Measurements from ENCODE around the gene DEDD.

Gene DEDD

GRCh38 chr1:161089938-161090337 is 42.5 kb downstream of the DEDD start:
- DNase-seq, result no peak

- peak; percentile 48 for DNase-seq
Measured at GRCh38 chr1:161089251-161089924, 43.1 kb downstream of the DEDD start, which contains the start of gene NECTIN4. NECTIN4 (minus strand) TSS chr1:161089558; CDS start chr1:161089296, 262 bp downstream.

GRCh38 chr1:161088587-161089110 is 43.8 kb downstream of the DEDD start:
- no peak for DNase-seq

DNA sequence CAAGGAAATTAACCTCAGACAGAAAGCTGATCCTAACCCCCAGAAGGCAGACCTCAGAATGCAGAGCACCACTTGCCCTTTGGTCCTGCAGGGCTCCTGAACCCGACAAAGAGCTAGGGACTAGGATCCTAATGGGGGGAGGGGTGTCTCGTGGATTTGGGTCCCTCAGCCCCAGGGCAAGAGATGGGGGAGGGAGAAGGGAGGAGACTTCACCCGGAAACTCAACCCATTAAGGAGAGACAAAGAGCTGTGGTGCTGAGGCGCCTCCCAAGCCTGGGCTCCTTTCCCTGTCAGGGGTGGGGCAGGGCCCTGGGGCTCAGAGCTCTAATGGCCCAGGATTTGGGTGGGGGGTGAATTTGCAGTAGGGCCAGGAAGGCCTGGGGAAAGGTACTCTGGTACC is 46.0 kb downstream of the DEDD start:
- no peak for DNase-seq

- DNase-seq, result no peak
Measured at GRCh38 chr1:161085165-161085564, 47.3 kb downstream of the DEDD start.

DNA sequence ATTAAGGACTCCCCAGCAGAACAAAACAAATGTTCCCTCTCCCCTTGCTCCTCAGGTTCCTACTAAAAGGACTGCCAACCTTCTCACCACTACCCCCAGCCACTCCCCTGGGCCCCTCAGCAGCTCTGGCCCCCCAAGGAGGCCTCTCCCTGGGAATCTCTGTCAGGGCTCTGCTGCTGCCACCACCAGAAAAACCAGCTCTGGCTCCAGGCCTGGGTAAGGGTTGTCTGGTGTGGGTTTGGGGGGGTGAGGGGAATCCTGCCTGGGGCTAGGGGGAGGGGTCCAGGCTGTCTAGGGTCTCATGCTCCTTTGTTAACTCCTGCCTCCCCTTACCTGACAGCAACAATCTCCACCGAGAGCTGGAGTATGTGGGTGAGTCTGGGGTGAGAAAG is 47.9 kb downstream of the DEDD start:
- DNase-seq, result no peak

DNA sequence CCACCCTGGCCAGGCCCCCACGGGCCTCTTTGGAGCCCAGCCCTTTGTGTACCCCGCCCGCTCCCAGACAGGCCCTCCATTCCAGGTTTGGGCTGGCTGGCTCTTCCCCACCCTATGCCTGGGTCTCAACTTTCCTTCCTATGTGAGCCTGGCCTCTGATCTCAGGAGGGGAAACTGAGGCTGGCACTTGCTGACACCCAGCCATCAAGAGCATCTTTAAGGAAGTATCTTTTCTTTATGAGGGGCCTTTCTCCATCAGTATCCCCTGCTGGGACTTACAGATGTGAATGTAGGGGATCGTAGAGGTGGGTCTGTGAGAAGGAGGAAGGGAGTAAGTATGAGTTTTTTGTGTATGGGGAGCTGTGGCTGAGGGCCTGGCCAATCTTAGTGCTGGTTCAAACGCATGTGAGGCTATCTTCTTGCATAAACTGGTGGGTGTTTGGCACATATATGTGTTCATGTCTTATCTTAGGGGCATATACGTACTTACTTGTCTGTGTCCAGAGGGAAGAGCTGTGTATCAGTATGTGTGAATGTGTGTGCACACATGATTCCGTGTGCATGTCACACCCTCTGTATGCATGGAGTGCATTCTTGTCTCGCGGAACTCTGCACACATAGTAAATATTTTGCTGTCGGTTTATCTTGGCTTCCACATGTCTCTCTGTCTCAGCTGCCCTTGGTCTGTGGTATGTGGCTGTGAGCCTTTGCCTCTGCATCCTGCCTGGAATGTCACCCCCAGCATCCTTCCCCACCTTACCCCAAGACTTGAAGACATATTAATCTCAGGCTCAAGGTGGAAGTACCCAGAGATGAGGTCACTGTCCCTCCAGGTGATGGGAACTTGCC is 48.5 kb downstream of the DEDD start:
- DNase-seq, result no peak

DNA sequence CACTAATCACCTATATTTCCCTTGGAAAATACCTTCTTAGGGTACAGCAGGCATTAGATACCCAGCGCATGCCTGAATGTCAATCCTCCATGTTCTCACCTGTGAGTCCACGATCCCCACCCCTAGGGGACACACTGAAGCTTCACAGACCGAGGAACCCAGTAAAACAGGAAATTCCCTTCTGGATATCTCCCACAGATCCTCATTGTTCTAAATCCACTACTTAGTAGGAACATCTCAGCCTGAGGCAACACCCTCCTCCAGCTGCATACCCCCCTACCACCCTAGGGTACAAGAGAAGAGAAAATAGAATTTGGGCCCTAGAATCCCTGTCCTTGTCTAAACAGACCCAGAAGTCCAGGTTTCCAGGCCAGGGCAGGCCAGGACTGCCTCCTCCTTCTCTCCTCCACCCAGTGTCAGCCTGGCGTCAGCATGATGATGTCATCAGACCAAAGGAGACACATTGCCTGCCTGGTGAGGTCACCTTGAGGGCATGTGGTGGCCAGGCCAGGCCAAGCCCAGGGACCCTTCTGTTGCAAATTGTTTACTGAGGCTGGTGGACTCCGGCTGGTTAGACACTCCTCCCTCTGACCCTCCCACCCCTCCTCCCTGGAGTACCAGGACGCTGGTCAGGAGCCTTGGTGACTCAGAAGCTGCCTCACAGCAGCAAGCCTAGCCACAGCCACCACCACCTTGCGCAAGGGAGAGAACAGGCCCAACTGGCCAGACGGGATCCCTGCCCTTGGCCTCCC is 49.3 kb downstream of the DEDD start:
- DNase-seq, result no peak

- DNase-seq, result no peak
Measured at GRCh38 chr1:161082483-161082882, 50.0 kb downstream of the DEDD start.

GRCh38 chr1:161081519-161081918 is 50.9 kb downstream of the DEDD start:
- no peak for DNase-seq

DNA sequence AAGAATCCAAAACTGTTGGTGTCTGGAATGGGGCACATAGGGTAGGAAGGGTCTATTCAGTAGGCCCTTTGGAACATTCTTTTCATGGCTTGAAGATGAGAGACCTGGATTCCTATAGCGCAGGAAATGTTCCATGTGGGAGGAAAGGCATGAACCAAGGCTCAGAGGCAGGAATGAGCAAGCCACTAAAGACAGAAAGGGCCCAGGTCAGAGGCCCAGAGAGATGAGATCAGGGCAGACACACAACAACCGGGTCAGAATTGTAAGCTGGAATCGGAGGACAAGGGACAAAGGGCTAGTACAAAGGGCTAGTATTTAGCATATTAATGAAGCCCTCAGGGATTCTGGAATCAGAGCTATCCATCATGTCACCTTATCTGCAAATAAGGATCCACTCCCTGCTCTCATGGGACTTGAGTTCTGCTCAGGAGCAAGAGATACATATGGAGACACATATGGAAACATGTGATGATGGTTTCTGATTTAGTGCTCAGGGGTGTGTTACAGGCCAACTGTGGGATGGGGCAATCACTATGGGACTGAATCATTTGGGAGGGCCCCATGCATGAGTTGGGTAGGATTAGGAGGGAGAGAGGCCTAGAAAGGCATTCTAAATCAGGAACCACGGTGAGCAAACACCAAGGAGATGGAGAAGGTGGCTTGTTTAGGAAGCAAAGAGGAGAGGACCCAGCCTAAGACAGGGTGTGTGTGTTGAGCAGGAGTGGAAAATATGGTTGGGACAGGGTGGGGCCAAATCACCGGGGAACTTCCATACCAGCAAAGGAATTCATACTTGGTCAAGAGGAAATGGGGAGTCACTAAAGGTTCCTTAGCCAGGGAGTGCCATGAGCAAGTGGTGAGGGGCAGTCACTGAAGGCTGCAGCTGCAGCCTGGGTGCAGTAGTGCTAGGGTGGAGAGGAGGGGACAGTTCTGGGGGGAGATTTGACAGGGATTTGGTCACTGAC is 51.7 kb downstream of the DEDD start:
- no peak for DNase-seq

DNA sequence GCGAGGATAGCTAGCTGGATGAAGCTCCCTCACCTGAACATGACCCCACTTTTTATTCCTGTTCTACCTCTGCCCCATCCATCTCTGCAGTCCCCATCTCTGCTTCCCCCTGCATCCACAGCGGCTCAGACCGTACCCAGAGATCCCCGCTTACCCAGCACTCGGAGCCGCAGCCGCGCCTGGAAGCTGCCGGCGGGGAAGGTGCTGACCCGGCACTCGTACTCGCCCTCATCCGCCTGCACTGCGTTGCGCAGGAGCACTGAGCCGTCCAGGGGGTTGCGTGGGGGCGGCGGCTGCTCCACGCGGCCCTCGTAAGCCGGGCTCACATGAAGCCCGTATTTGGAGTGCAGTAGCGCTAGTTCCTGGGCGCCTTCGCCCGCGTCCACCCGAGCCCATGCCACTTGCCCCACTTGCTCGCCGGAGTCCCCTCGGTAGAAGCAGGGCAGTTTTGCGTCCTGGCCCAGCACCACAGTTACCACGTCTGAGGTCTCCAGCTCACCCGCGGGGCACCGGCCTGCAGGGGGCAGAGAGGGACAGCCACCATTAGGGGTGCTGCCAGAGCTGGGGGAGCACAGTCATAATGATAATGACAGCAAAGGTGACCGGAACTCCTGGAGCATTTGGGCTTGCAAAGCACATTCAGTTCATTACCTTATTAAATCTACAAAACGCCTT is 52.9 kb downstream of the DEDD start:
- no peak for DNase-seq

DNA sequence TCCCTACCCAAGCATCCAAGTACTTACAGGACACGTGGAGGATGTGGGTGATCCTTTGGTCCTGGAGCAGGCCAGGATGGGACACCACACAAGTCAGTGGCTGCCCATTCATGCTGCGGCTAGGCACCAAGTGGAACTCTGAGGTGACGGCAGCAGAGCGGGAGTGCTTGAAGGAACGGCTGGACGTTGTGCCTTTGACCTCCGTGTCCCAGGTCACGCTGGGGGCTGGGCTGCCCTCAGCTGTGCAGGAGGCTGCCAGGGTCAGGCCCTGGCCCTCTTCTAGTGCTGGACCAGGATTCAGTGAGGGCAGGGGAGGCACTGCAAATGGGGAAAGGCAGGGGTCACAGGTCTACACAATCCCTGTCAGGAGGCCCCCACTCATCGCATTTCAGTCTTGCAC is 55.0 kb downstream of the DEDD start:
- no peak for DNase-seq

DNA sequence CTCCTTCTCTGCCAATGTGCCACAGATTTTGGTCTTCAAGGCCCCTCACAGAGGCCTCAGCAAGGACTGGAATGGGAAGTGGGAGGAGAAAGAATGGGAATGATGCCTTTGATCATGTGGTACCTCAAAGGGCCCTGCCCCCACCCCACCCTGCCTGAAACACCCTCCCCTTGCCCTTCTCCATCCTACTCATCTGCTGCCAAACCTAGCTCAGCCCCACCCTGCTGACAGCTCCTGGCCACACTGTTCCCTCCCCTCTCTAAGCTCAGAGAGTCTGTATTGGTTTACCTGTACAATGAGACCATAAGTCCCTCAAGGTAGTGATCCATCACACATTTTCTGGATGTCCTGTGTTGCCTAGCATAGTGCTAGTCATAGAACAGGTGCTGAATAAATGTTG is 56.1 kb downstream of the DEDD start:
- DNase-seq, result no peak

DNA sequence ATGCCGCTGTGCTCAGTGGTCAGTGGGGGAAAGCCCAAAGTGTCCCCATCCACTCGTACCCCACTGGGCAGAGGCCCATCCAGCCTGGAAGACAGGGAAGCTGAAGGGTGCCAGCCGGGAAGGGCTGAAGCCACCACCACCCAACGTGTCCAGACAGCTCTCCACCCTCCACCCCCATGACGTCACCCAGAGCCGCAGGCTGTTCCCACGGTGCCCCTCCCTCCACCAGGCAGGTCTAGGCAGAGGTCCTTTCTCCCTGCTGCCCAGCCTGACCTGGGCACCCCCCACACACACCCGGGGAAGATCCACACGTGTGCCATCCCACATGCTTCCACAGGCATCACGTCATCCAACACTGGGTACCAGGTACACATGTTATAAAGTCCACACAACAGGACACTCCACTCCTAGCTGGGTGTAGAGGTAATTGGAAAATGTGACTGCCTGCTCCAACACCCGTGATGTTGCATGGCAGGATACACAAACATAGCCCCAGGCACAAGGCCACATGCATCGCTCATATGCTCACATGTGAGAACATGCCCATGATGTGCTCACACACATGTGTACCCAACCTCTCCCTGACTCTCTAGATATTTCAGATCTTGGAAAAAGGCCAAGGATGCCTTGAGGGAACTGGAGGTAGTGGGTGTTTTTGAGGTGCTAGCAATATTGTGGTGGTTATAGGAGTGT is 57.6 kb downstream of the DEDD start:
- DNase-seq, result no peak

DNA sequence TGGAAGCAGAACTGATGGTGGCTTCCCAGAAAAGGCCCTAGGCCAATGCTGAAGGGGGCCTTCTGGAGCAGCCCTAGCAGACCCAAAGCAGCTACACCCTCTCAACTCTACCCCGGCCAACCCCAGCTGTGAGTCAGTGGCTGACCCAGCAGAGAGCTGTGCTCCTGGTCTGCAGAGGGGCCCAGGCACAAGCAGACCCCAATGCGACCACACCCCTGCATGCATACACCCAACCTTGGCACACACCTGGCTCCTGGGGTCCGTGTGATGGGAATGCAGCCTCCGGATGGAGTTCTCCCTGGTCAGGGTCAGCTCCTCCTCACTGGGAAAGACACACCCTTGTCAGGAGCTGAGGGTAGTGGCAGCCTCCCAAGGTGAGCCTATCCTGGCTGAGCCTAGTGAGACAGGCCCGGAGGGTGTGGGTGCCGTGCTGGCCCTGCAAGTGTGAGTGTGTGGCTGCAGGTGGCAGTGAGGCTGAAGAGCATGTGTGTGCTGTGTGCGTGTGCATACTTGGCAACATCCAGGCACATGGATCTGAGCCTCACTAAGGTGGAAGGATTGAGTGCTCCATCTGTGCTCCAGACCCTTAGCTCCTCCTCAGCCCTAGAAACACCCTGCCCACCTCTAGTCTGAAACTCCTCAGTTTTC is 58.9 kb downstream of the DEDD start:
- DNase-seq, result no peak

DNA sequence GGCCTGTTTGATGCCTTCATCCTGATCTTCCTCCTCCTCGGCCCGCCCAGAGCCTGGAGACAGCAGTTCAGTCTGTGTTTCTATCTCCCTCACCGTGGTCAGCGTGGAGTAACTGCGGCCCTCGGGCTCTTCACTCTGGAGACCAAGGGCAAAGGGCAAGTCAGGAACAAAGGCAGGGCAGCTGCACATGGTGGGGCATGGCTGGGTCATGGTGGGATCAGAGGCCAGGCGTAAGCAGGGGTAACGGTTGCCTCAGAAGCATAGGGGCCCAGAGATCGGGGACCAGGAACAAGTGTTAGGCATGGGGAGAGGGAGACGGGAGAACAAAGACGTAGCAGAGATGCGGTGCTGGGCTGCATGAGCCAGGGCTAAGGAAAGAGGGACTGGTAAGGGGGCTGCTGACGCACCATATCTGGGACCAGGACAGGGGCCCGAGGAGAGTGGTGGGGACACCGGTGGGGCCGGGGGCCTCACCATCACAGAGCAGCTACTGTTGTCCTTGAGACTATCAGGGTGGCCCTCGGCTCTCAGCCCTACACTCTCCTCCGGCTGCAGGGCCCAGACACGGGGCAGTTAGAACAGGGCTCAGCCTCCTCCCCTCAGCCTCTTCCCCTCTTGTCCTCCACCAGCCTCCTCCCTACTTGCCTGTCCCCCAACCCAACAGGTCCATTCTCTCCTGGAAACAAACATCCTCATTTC is 59.6 kb downstream of the DEDD start:
- DNase-seq, result no peak

DNA sequence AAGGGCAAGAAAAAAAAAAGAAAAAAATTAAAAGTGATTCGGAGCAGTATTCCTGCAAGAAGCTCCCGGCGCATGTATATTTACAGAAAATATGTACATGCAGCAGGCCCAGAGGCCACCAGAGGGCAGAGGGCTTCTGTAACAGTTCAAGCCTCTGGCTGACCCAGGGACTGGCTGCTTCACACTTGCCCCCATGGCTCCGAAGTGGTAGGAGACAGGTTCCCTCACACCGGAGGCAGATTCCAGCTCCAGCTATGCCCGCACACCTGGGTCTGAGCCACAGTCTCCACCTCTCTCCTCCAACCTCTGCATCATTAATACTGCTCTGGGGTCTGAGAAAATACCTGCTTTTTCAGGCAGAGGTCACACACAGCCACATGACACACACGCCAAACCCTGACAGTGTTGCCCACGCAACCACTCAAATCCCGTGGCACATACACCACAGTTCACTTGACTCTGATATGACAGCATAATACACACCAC is 60.5 kb downstream of the DEDD start:
- DNase-seq, result peak; percentile 2
